ENCODE results near the gene FBXW11. TPM values are rescaled to one million over a fixed set of nuclear protein-coding genes. Genes with fewer than 3 reads are reported as not detected.
"Not testable (repeated sequence)": the region's sequence is repeated elsewhere in the genome, so short reads cannot be mapped to it uniquely, and the experiment has no call there.

The FBXW11 gene
- total RNA-seq, 1 experiment from 2014 or later: 95.1 TPM

- H3K36me3 ChIP-seq; H3K27me3 ChIP-seq; H3K4me1 ChIP-seq; H3K9me3 ChIP-seq (replicated peaks); H3K4me3 ChIP-seq; DNase-seq; H3K27ac ChIP-seq: not testable (repeated sequence)
Measured at GRCh38 chr5:171941275-171941674, 65.2 kb downstream of the FBXW11 start.

- Histone ChIP-seq H3K36me3 (no peaks in the 10 kb centered on the region), H3K27me3 (no peaks in the 10 kb centered on the region), H3K4me3 (no peak overlapping the region), H3K27ac (no peak overlapping the region), H3K4me1 (0 out of 2 replicates have a peak, but pooled peaks cover 3% of the 10 kb centered on the region), H3K9me3 (replicated peaks) (no peaks in the 10 kb centered on the region)
- DNase-seq: no peak
Measured at GRCh38 chr5:171939951-171940350, 66.5 kb downstream of the FBXW11 start.

- Histone ChIP-seq H3K27me3 (no peaks in the 10 kb centered on the region), H3K27ac (no peak overlapping the region), H3K36me3 (no peaks in the 10 kb centered on the region), H3K9me3 (replicated peaks) (no peaks in the 10 kb centered on the region), H3K4me3 (no peak overlapping the region), H3K4me1 (0 out of 2 replicates have a peak, but pooled peaks cover 3% of the 10 kb centered on the region)
- no peak for DNase-seq
Measured at GRCh38 chr5:171938358-171938757, 68.1 kb downstream of the FBXW11 start.

GRCh38 chr5:171937351-171937750 lies 69.1 kb downstream of the FBXW11 start:
- Histone ChIP-seq H3K9me3 (replicated peaks) (no peaks in the 10 kb centered on the region), H3K27me3 (no peaks in the 10 kb centered on the region), H3K36me3 (no peaks in the 10 kb centered on the region), H3K4me3 (no peak overlapping the region), H3K27ac (no peak overlapping the region), H3K4me1 (0 out of 2 replicates have a peak, but pooled peaks cover 1% of the 10 kb centered on the region)
- no peak for DNase-seq

- H3K27ac ChIP-seq: no peak overlapping the region
- no peaks in the 10 kb centered on the region for H3K36me3 ChIP-seq
- DNase-seq: no peak
- H3K4me1 ChIP-seq: no peaks in the 10 kb centered on the region
- H3K27me3 ChIP-seq: no peaks in the 10 kb centered on the region
- H3K4me3 ChIP-seq: no peak overlapping the region
- no peaks in the 10 kb centered on the region; the same call in 1 of the 2 replicates for H3K9me3 ChIP-seq (replicated peaks)
Measured at GRCh38 chr5:171934586-171934985, 71.9 kb downstream of the FBXW11 start.

GRCh38 chr5:171931163-171931562 lies 75.3 kb downstream of the FBXW11 start:
- H3K9me3 ChIP-seq (replicated peaks): no peaks in the 10 kb centered on the region; the same call in 1 of the 2 replicates
- peaks cover 5% of the 10 kb centered on the region for H3K36me3 ChIP-seq
- no peaks in the 10 kb centered on the region for H3K27me3 ChIP-seq
- no peak overlapping the region for H3K27ac ChIP-seq
- DNase-seq: no peak
- no peak overlapping the region for H3K4me3 ChIP-seq
- H3K4me1 ChIP-seq: no peaks in the 10 kb centered on the region; the same call in 1 of the 2 replicates

- H3K36me3 ChIP-seq: peaks cover 5% of the 10 kb centered on the region
- H3K4me1 ChIP-seq: no peaks in the 10 kb centered on the region; the same call in 1 of the 2 replicates
- H3K27ac ChIP-seq: no peak overlapping the region
- H3K27me3 ChIP-seq: no peaks in the 10 kb centered on the region
- no peaks in the 10 kb centered on the region; the same call in 1 of the 2 replicates for H3K9me3 ChIP-seq (replicated peaks)
- no peak for DNase-seq
- no peak overlapping the region for H3K4me3 ChIP-seq
Measured at GRCh38 chr5:171927345-171927941, 79.0 kb downstream of the FBXW11 start.

GRCh38 chr5:171926311-171926710 lies 80.1 kb downstream of the FBXW11 start:
- Histone ChIP-seq H3K36me3 (peaks cover 5% of the 10 kb centered on the region), H3K27ac (no peak overlapping the region), H3K9me3 (replicated peaks) (no peaks in the 10 kb centered on the region; the same call in 1 of the 2 replicates), H3K4me1 (no peaks in the 10 kb centered on the region; the same call in 1 of the 2 replicates), H3K4me3 (no peak overlapping the region), H3K27me3 (no peaks in the 10 kb centered on the region)
- DNase-seq: no peak

GRCh38 chr5:171924493-171925122 lies 81.8 kb downstream of the FBXW11 start:
- H3K9me3 ChIP-seq (replicated peaks): no peaks in the 10 kb centered on the region
- no peak for DNase-seq
- H3K4me1 ChIP-seq: no peaks in the 10 kb centered on the region; the same call in 1 of the 2 replicates
- H3K36me3 ChIP-seq: peaks cover 5% of the 10 kb centered on the region
- H3K27ac ChIP-seq: no peak overlapping the region
- no peak overlapping the region for H3K4me3 ChIP-seq
- no peaks in the 10 kb centered on the region for H3K27me3 ChIP-seq

- Histone ChIP-seq H3K27ac (no peak overlapping the region), H3K4me3 (no peak overlapping the region), H3K9me3 (replicated peaks) (no peaks in the 10 kb centered on the region), H3K27me3 (no peaks in the 10 kb centered on the region), H3K36me3 (no peaks in the 10 kb centered on the region), H3K4me1 (no peaks in the 10 kb centered on the region)
- no peak for DNase-seq
Measured at GRCh38 chr5:171920765-171921391, 85.6 kb downstream of the FBXW11 start.

GRCh38 chr5:171915700-171916099 lies 90.7 kb downstream of the FBXW11 start:
- not testable (repeated sequence) for H3K9me3 ChIP-seq (replicated peaks); H3K27ac ChIP-seq; DNase-seq; H3K27me3 ChIP-seq; H3K4me3 ChIP-seq; H3K4me1 ChIP-seq; H3K36me3 ChIP-seq

GRCh38 chr5:171914726-171915338 lies 91.6 kb downstream of the FBXW11 start:
- Histone ChIP-seq H3K9me3 (replicated peaks) (no peaks in the 10 kb centered on the region), H3K27ac (no peak overlapping the region), H3K4me3 (no peak overlapping the region), H3K36me3 (no peaks in the 10 kb centered on the region), H3K4me1 (no peaks in the 10 kb centered on the region), H3K27me3 (no peaks in the 10 kb centered on the region)
- no peak for DNase-seq

- DNase-seq: no peak
- no peaks in the 10 kb centered on the region for H3K27me3 ChIP-seq
- no peaks in the 10 kb centered on the region for H3K9me3 ChIP-seq (replicated peaks)
- H3K36me3 ChIP-seq: no peaks in the 10 kb centered on the region
- H3K27ac ChIP-seq: no peak overlapping the region
- H3K4me3 ChIP-seq: no peak overlapping the region
- H3K4me1 ChIP-seq: no peaks in the 10 kb centered on the region
Measured at GRCh38 chr5:171913987-171914273, 92.5 kb downstream of the FBXW11 start.

GRCh38 chr5:171911152-171911551 lies 95.3 kb downstream of the FBXW11 start:
- no peak for DNase-seq
- H3K36me3 ChIP-seq: peaks cover 4% of the 10 kb centered on the region; the same call in 1 of the 2 replicates
- H3K27ac ChIP-seq: no peak overlapping the region

GRCh38 chr5:171908638-171909037 lies 97.8 kb downstream of the FBXW11 start:
- Histone ChIP-seq H3K36me3 (peaks cover 4% of the 10 kb centered on the region; the same call in 1 of the 2 replicates), H3K27ac (no peak overlapping the region), H3K4me1 (no peaks in the 10 kb centered on the region), H3K27me3 (no peaks in the 10 kb centered on the region), H3K4me3 (no peak overlapping the region), H3K9me3 (replicated peaks) (no peaks in the 10 kb centered on the region)
- DNase-seq: no peak

More at GRCh38 chr5:171911152-171911551, 95.3 kb downstream of the FBXW11 start:
- no peak overlapping the region for H3K4me3 ChIP-seq
- no peaks in the 10 kb centered on the region for H3K9me3 ChIP-seq (replicated peaks)
- no peaks in the 10 kb centered on the region for H3K27me3 ChIP-seq
- no peaks in the 10 kb centered on the region for H3K4me1 ChIP-seq

Measured in SJCRH30 (cell line).